ENCODE data around the gene OAS2. TPM values are rescaled to one million over a fixed set of nuclear protein-coding genes. Genes with fewer than 3 reads are reported as not detected.

The OAS2 gene
- polyA plus RNA-seq, 2 of the 4 experiments (the other 2 are of a cell fraction) = 0.05 to 0.19 TPM

DNA sequence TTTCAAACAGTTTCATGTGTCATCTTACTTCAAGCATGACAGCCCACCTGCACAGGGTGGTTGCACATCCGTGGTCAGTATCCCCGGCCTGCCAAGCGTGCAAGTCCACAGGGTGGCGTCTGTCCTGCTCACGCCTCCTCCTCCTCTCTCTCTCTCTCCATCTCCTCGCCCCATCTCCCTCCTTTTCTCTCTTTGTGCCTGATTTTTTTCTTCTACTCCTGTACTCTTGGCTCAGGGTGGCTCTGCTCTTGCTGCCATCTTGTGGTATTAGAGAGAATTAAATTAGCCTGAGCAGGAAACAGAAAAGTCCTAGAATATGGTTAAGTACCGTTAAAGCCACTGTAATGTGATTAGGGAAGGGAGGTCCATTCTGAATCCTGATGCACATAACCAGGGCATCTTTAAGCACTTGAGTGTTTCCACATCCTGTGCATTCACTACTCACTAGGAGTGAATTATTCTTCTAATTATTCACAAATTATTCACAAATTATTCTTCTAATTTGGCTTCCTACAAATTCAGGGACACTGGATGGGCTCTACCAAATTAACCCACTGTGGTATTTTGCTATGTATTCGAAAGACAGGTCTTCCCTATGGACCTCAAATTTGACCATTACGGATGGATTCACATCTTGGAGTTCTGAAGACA lies 52.7 kb downstream of the OAS2 start:
- TF ChIP-seq MAX (IDR thresholded peaks at IDR 0.05) (peak; percentile 58; the same call in 1 of the 2 replicates), RAD21 (conservative IDR thresholded peaks at IDR 0.05 in 1 of 2, IDR thresholded peaks at IDR 0.05 in 1 of 2) (peak; percentile 81 to 83), NFE2L2 (conservative IDR thresholded peaks at IDR 0.05; ENCODE audit: low read length) (no peak), SMC3 (IDR thresholded peaks at IDR 0.05) (peak; percentile 86), SREBF2 (IDR thresholded peaks at IDR 0.05) (no peak)
- TF ChIP-seq, protein P1, sequence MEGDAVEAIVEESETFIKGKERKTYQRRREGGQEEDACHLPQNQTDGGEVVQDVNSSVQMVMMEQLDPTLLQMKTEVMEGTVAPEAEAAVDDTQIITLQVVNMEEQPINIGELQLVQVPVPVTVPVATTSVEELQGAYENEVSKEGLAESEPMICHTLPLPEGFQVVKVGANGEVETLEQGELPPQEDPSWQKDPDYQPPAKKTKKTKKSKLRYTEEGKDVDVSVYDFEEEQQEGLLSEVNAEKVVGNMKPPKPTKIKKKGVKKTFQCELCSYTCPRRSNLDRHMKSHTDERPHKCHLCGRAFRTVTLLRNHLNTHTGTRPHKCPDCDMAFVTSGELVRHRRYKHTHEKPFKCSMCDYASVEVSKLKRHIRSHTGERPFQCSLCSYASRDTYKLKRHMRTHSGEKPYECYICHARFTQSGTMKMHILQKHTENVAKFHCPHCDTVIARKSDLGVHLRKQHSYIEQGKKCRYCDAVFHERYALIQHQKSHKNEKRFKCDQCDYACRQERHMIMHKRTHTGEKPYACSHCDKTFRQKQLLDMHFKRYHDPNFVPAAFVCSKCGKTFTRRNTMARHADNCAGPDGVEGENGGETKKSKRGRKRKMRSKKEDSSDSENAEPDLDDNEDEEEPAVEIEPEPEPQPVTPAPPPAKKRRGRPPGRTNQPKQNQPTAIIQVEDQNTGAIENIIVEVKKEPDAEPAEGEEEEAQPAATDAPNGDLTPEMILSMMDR (IDR thresholded peaks at IDR 0.05) = peak; percentile 88
- peak; percentile 72 to 88 for DNase-seq (ENCODE audit: low read depth in 1 of 2, low spot score in 1 of 2)
- FAIRE-seq = peak; percentile 54
- Histone ChIP-seq H3K4me2 (peak overlapping the region; percentile 31; the same call in 1 of the 3 replicates), H3K27ac (no peak overlapping the region), H3K4me3 (no peak overlapping the region), H3K4me1 (no peaks in the 10 kb centered on the region), H3K9me3 (no peaks in the 10 kb centered on the region)
- ATAC-seq = peak; percentile 87 to 98
- 2% methylated on average over 9 of the region's 9 CpGs for WGBS (ENCODE audit: missing lambda C conversion rate)
- CTCF ChIA-PET = interaction anchor here (0.6 to 3.1 kb wide), 28 partner anchors 9 to 1187 kb away, joined by 3 to 33 read pairs (median 4); no protein-coding TSS in a partner anchor
- POLR2A ChIA-PET = no interaction called here

DNA sequence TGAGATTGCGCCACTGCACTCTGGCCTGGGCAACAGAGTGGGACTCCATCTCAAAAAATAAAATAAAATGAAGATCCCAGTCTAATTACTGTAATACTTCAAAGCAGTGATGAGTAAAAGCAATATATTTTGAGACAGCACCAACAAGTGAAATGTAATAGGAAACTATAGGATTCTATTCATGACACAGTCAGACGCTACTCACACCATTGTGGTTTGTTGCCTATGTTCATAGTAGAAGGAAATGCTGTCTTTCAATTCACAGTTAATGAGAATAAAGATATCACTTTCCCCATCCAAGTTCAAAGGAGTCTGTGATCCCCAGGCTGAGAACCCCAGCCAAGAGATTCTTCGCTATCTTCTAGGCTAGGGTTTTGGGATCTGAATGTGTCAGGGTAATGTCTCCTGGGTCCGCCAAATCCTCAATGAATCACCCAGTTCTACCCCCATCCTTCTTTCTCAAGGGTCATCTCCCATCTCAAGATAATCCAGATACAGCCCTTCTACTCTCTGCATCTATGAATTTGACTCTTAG lies 61.7 kb downstream of the OAS2 start:
- no peak for FAIRE-seq
- no peak overlapping the region; a peak in 1 of 6 replicates for H3K27ac ChIP-seq
- peak overlapping the region; percentile 41; the same call in 2 of the 3 replicates for H3K4me2 ChIP-seq
- no peaks in the 10 kb centered on the region for H3K9me3 ChIP-seq
- ChIA-PET CTCF (interaction anchor here (0.5 to 3.8 kb wide), 7 partner anchors 9 to 525 kb away, joined by 3 to 42 read pairs (median 4); no protein-coding TSS in a partner anchor), POLR2A (no interaction called here)
- no peak overlapping the region for H3K4me3 ChIP-seq
- DNase-seq (ENCODE audit: low read depth in 1 of 2, low spot score in 1 of 2) = no peak
- peaks cover 11% of the 10 kb centered on the region for H3K4me1 ChIP-seq
- no peak for ATAC-seq
- TF ChIP-seq EHF (CRISPR knock-in tag; IDR thresholded peaks at IDR 0.05) = no peak
- 60% methylated on average over 4 of the region's 4 CpGs for WGBS (ENCODE audit: missing lambda C conversion rate)

DNA sequence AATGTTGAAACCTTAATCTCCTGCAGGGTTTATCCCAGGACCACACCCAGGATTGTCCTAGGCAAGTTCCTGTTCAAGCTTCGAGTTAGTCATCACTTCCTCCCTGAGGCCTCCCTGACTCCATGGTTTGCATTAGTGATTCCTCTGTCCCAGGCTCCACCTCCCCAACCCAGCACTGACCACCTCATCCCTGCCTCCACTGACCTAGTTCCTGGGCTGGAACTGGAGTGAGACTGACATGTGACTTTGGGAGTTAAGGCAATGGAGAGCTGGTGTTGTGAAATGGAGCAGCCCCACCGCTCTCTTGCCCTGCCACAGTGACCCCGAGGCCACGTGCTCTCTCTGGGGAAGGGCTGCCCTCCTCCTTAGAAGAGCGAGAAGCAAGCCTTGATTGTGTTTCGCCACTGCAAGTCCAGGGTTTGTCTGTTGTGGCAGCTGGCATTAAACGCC lies 62.4 kb downstream of the OAS2 start:
- peak; percentile 39 to 82 for DNase-seq (ENCODE audit: low read depth in 1 of 2, low spot score in 1 of 2)
- H3K4me2 ChIP-seq = peak overlapping the region; percentile 41
- peak; percentile 77 for FAIRE-seq
- H3K4me3 ChIP-seq = no peak overlapping the region
- peak; percentile 59 for TF ChIP-seq MAX (IDR thresholded peaks at IDR 0.05)
- TF ChIP-seq POLR2AphosphoS2 (conservative IDR thresholded peaks at IDR 0.05; ENCODE audit: low read length) = no peak
- no peak for TF ChIP-seq KDM1A (IDR thresholded peaks at IDR 0.05; ENCODE audit: low read depth)
- TF ChIP-seq, protein P2, sequence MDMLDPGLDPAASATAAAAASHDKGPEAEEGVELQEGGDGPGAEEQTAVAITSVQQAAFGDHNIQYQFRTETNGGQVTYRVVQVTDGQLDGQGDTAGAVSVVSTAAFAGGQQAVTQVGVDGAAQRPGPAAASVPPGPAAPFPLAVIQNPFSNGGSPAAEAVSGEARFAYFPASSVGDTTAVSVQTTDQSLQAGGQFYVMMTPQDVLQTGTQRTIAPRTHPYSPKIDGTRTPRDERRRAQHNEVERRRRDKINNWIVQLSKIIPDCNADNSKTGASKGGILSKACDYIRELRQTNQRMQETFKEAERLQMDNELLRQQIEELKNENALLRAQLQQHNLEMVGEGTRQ (IDR thresholded peaks at IDR 0.05) = peak; percentile 39; the same call in 1 of the 2 replicates
- TF ChIP-seq FOSL2 (IDR thresholded peaks at IDR 0.05) = no peak
- TF ChIP-seq FOSL2 (CRISPR knock-in tag; IDR thresholded peaks at IDR 0.05) = 0 out of 2 replicates have a peak, but pooled peaks have one; percentile 10
- no peak for TF ChIP-seq JUNB (IDR thresholded peaks at IDR 0.05)
- TF ChIP-seq HEYL (CRISPR knock-in tag; IDR thresholded peaks at IDR 0.05) = no peak
- TF ChIP-seq, protein P3, sequence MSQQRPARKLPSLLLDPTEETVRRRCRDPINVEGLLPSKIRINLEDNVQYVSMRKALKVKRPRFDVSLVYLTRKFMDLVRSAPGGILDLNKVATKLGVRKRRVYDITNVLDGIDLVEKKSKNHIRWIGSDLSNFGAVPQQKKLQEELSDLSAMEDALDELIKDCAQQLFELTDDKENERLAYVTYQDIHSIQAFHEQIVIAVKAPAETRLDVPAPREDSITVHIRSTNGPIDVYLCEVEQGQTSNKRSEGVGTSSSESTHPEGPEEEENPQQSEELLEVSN (IDR thresholded peaks at IDR 0.05; ENCODE audit: borderline replicate concordance, low read depth) = no peak
- TF ChIP-seq ATOH8 (CRISPR knock-in tag; IDR thresholded peaks at IDR 0.05; ENCODE audit: low read depth) = no peak
- TF ChIP-seq FOXS1 (CRISPR knock-in tag; IDR thresholded peaks at IDR 0.05) = no peak
- no peak for TF ChIP-seq BCL3 (IDR thresholded peaks at IDR 0.05)
- no peak for TF ChIP-seq CHD2 (IDR thresholded peaks at IDR 0.05; ENCODE audit: low read length, partially characterized antibody)
- no peak for TF ChIP-seq NR3C1 (IDR thresholded peaks at IDR 0.05)
- TF ChIP-seq RARB (CRISPR knock-in tag; IDR thresholded peaks at IDR 0.05) = no peak
- TF ChIP-seq ZC3H11A (IDR thresholded peaks at IDR 0.05) = no peak
- TF ChIP-seq RAD21 (conservative IDR thresholded peaks at IDR 0.05 in 1 of 2, IDR thresholded peaks at IDR 0.05 in 1 of 2) = no peak
- no peak for TF ChIP-seq MYC (IDR thresholded peaks at IDR 0.05; ENCODE audit: borderline replicate concordance, low read length)
- no peak for TF ChIP-seq RCOR1 (IDR thresholded peaks at IDR 0.05; ENCODE audit: low read depth, low read length)
- TF ChIP-seq, protein P4, sequence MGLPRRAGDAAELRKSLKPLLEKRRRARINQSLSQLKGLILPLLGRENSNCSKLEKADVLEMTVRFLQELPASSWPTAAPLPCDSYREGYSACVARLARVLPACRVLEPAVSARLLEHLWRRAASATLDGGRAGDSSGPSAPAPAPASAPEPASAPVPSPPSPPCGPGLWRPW (IDR thresholded peaks at IDR 0.05) = no peak
- no peaks in the 10 kb centered on the region for H3K9me3 ChIP-seq
- H3K27ac ChIP-seq = peak overlapping the region; percentile 46 to 66; a peak in 4 of 6 replicates
- ChIA-PET CTCF (interaction anchor here (0.5 to 2.6 kb wide), 5 partner anchors 9 to 526 kb away, joined by 3 to 9 read pairs (median 4); no protein-coding TSS in a partner anchor), POLR2A (no interaction called here)
- 47% methylated on average over 7 of the region's 7 CpGs for WGBS (ENCODE audit: missing lambda C conversion rate)
- peak; percentile 78 to 87 for ATAC-seq
- peaks cover 11% of the 10 kb centered on the region for H3K4me1 ChIP-seq

All from A549 (cell line).